ENCODE results near the gene EPS15.

EPS15 gene

DNA sequence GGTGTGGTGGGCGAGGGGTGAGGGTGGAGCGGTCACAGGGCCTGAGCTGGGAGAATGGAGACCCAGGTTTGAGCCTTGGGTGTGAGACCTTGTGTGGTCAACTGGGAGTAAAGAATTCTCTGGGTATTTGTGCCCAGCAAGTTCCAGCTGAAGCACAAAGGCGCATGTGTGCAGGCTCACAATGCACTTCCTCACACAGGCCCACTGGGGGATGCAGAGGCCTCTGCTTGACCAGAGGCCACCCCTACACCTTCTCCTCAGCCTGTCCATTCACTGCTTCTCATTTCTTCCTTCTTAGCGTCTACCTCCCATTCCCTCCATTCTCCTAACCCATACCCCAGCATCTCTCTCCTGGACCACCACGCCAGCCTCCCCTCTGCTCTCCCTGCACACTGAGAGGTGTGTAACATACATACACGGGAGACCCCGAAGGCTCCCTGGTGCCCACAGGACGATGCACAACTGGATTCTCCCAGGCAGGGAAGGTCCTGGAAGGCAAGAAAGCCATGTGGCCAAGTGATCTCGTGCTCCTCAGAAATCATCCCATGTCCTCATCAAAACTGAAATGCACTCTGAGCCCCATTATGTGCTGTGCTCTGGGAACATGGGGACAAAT, 176.4 kb downstream of the EPS15 start:
- TF ChIP-seq, protein P1, sequence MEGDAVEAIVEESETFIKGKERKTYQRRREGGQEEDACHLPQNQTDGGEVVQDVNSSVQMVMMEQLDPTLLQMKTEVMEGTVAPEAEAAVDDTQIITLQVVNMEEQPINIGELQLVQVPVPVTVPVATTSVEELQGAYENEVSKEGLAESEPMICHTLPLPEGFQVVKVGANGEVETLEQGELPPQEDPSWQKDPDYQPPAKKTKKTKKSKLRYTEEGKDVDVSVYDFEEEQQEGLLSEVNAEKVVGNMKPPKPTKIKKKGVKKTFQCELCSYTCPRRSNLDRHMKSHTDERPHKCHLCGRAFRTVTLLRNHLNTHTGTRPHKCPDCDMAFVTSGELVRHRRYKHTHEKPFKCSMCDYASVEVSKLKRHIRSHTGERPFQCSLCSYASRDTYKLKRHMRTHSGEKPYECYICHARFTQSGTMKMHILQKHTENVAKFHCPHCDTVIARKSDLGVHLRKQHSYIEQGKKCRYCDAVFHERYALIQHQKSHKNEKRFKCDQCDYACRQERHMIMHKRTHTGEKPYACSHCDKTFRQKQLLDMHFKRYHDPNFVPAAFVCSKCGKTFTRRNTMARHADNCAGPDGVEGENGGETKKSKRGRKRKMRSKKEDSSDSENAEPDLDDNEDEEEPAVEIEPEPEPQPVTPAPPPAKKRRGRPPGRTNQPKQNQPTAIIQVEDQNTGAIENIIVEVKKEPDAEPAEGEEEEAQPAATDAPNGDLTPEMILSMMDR (IDR thresholded peaks at IDR 0.05; ENCODE audit: low read depth, low read length), result no peak
- no peak for DNase-seq (ENCODE audit: low read depth in 2 of 2)
- H3K4me3 ChIP-seq (replicated peaks in 1 of 2; ENCODE audit: low read depth in 2 of 2, low read length in 2 of 2), result no peak overlapping the region

GRCh38 chr1:51341876-51342496, 177.1 kb downstream of the EPS15 start:
- no peak overlapping the region for H3K4me3 ChIP-seq (replicated peaks in 1 of 2; ENCODE audit: low read depth in 2 of 2, low read length in 2 of 2)
- TF ChIP-seq, protein P1 (IDR thresholded peaks at IDR 0.05; ENCODE audit: low read depth, low read length), result no peak
- DNase-seq (ENCODE audit: low read depth in 2 of 2), result no peak

GRCh38 chr1:51340380-51340779, 178.7 kb downstream of the EPS15 start:
- DNase-seq (ENCODE audit: low read depth in 2 of 2), result no peak
- TF ChIP-seq, protein P1 (IDR thresholded peaks at IDR 0.05; ENCODE audit: low read depth, low read length), result no peak
- no peak overlapping the region for H3K4me3 ChIP-seq (replicated peaks in 1 of 2; ENCODE audit: low read depth in 2 of 2, low read length in 2 of 2)

GRCh38 chr1:51336711-51337110, 182.4 kb downstream of the EPS15 start:
- TF ChIP-seq, protein P1 (IDR thresholded peaks at IDR 0.05; ENCODE audit: low read depth, low read length), result no peak
- no peak for DNase-seq (ENCODE audit: low read depth in 2 of 2)

DNA sequence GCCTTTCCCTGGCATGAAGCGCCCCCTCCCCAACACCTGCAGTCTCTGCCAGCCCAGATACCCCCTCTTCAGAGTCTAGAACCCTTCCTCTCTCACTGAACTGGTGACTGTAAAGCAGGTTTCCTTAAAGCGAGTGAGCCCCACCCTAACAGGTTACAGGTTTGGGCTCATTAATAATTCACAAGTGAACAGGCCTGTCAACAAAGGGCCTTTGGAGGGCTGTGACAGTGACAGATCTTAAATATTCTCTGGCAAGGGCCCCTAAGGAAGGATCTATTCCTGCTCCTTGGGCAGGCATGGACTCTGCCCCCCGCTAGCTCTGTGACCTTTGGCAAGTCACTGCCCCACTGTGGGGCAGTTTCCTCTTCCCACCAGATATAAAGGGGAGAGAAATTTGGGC, 183.1 kb downstream of the EPS15 start:
- DNase-seq (ENCODE audit: low read depth in 2 of 2), result no peak
- TF ChIP-seq, protein P1 (IDR thresholded peaks at IDR 0.05; ENCODE audit: low read depth, low read length), result no peak
- H3K4me3 ChIP-seq (replicated peaks in 1 of 2; ENCODE audit: low read depth in 2 of 2, low read length in 2 of 2), result no peak overlapping the region

More at GRCh38 chr1:51336711-51337110, 182.4 kb downstream of the EPS15 start:
- no peak overlapping the region for H3K4me3 ChIP-seq (replicated peaks in 1 of 2; ENCODE audit: low read depth in 2 of 2, low read length in 2 of 2)

DNA sequence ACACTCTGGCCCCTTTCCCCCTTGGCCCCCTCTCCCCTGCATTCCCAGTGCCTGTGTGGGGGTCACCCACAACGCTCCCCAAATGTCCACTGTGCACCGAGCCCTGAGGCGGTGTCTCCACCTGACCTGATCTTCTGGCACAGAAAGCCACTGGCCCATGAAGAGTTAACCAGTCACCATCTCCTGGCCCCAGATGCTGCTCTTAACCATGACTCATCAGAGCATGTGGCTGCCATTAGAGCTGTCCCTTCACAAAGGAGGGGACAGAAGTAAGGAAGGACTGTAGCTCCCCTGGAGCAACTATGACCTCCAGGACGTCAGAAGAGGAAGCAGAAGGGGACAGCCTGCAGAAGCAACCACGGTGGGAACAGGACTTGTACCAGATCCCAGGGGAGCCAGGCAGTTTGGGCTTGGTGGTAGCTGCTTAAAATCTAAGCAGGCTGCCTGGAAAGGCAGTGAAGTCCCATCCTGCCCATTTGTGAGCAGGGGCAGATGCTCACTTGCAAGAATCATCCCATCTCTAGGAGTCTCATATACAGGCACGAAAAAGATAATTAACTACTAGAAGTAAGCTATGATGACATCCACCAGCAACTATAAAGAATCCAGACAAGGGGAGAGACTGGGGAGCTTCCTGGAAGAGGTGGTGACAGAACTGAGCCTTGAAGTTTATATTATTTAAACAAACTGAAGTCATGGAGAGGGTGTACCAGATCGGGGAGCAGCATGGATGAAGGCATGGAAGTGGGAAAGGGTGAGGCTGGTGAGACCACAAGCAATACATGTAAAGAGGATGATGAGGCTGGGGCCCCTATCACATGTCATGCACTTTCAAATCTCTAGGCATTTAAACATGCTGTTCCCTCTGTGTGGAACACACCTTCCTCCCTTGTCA, 187.6 kb downstream of the EPS15 start:
- DNase-seq (ENCODE audit: low read depth in 2 of 2), result peak; percentile 29 to 57
- H3K4me3 ChIP-seq (replicated peaks in 1 of 2; ENCODE audit: low read depth in 2 of 2, low read length in 2 of 2), result no peak overlapping the region
- TF ChIP-seq, protein P1 (IDR thresholded peaks at IDR 0.05; ENCODE audit: low read depth, low read length), result no peak
